K562 (cell line): ENCODE results near the gene SPTAN1. TPM values are rescaled to one million over a fixed set of nuclear protein-coding genes. Genes with fewer than 3 reads are reported as not detected.

ENCODE experiments used
- AFF1 ChIP-seq, 2 experiments: fragments of 450-650 bp; IDR thresholded peaks; 2 replicates each; pipeline ENCODE4 v1.6.1; 2018; ENCODE audit warnings: mild to moderate bottlenecking in 2 of 2, low read depth in 1 of 2; ENCODE audit not compliant: partially characterized antibody in 2 of 2
- CC2D1A ChIP-seq: fragments of 450-650 bp; IDR thresholded peaks from 2 replicates; pipeline ENCODE4 v1.6.1; 2017; ENCODE audit warnings: mild to moderate bottlenecking
- E2F1 ChIP-seq: sonication (generic); formaldehyde crosslinking; IDR thresholded peaks from 2 replicates; pipeline ENCODE4 v1.8.1; 2023; ENCODE audit warnings: mild to moderate bottlenecking, missing genetic modification reagents, moderate library complexity
- FIP1L1 ChIP-seq: fragments of 200-400 bp; formaldehyde crosslinking; IDR thresholded peaks from 2 replicates; pipeline ENCODE4 v1.6.1; 2018; ENCODE audit warnings: mild to moderate bottlenecking, low read depth, low read length; ENCODE audit not compliant: poor library complexity, severe bottlenecking
- HES1 ChIP-seq: fragments of 450-650 bp; IDR thresholded peaks from 2 replicates; pipeline ENCODE4 v1.6.1; 2016; ENCODE audit warnings: low read depth, mild to moderate bottlenecking, moderate library complexity
- ILK ChIP-seq: fragments of 450-650 bp; IDR thresholded peaks from 2 replicates; pipeline ENCODE4 v1.6.1; 2016; ENCODE audit warnings: missing genetic modification characterization, low read depth, mild to moderate bottlenecking, missing compliant biosample characterization, moderate library complexity, borderline replicate concordance
- IRF1 ChIP-seq: sonication (generic); formaldehyde crosslinking; IDR thresholded peaks from 2 replicates; pipeline ENCODE4 v1.8.0; 2022; ENCODE audit warnings: missing genetic modification reagents, mild to moderate bottlenecking, borderline replicate concordance
- NEUROD1 ChIP-seq: fragments of 150-350 bp; IDR thresholded peaks from 2 replicates; pipeline ENCODE4 v1.6.1; 2014; ENCODE audit warnings: borderline replicate concordance, low read length, low read depth; ENCODE audit not compliant: partially characterized antibody
- PHB2 ChIP-seq: fragments of 450-650 bp; IDR thresholded peaks from 2 replicates; pipeline ENCODE4 v1.6.1; 2017; ENCODE audit warnings: low read depth
- PRMT5 ChIP-seq: sonication (generic); formaldehyde crosslinking; IDR thresholded peaks from 2 replicates; pipeline ENCODE4 v1.5.0; 2020; ENCODE audit warnings: missing genetic modification reagents
- RUNX1 ChIP-seq: sonication (generic); IDR thresholded peaks from 2 replicates; pipeline ENCODE4 v1.6.1; 2016; ENCODE audit warnings: antibody characterized with exemption, low read depth
- SMARCA4 ChIP-seq: fragments of 450-650 bp; IDR thresholded peaks from 2 replicates; pipeline ENCODE4 v1.6.1; 2016
- ZBTB11 ChIP-seq, 3 experiments: fragments of 200-800 bp in 1 of 3; fragments of 250-450 bp in 1 of 3; fragments of 450-650 bp in 1 of 3; sonication (Bioruptor Pico) in 1 of 3; sonication (Bioruptor generic) in 1 of 3; formaldehyde crosslinking in 1 of 3; IDR thresholded peaks; 2 replicates each; pipeline versions ENCODE4 v1.6.1 to v1.8.0; 2016 to 2022; ENCODE audit warnings: mild to moderate bottlenecking in 2 of 3, missing genetic modification characterization in 2 of 3, missing compliant biosample characterization in 1 of 3, moderate library complexity in 1 of 3
- ZNF384 ChIP-seq: IDR thresholded peaks from 2 replicates; pipeline ENCODE4 v1.6.1; 2012; ENCODE audit warnings: low read depth, low read length, improper control_type of control experiment
- ZNF41 ChIP-seq: fragments of 250-450 bp; sonication (Bioruptor Pico); conservative IDR thresholded peaks from 2 replicates; pipeline ENCODE4 v1.4.0; 2020; ENCODE audit warnings: mild to moderate bottlenecking
- polyA plus RNA-seq, 8 experiments: library from polyadenylated mRNA; depleted of rRNA in 4 of 8; stranded (reverse) in 5 of 8; unstranded in 3 of 8; fragments of >200 nt; fragmentation: Nextera tagmentation in 2 of 8; fragmentation: Illumina TruSeq in 1 of 8; extraction: Ambion mirVana in 2 of 8; extraction: Trizol in 1 of 8; gene quantifications; 2 replicates each; pipeline versions ENCODE4 v1.2.1 to v1.2.3, GENCODE V29; 2011 to 2014; ENCODE audit warnings: inconsistent platforms in 1 of 8, missing spikeins in 1 of 8
- total RNA-seq, 7 experiments: library from RNA; depleted of rRNA in 6 of 7; stranded (reverse); fragments of >200 nt in 6 of 7; fragmentation: Illumina TruSeq in 2 of 7; extraction: Trizol in 2 of 7; gene quantifications; 2 replicates each; pipeline versions ENCODE4 v1.2.1 to v1.2.3, GENCODE V29; 2011 to 2021; ENCODE audit warnings: low replicate concordance in 1 of 7

The SPTAN1 gene
- total and polyA plus RNA-seq, 9 of the 15 experiments (the other 6 are each of a cell fraction or from before 2014, with no cell fraction given) = 1.5 to 13.5 (median 6.8) TPM

GRCh38 chr9:128656416-128657343, 104.3 kb downstream of the SPTAN1 start, which contains the start of gene DYNC2I2 (continued):
- TF ChIP-seq IRF1 (CRISPR knock-in tag) = no peak
- peak; percentile 79; the same call in 1 of the 2 replicates for TF ChIP-seq RUNX1
- TF ChIP-seq HES1 = peak; percentile 52; the same call in 1 of the 2 replicates
- TF ChIP-seq ILK (tag) = no peak
- peak; percentile 70 for TF ChIP-seq NEUROD1
- TF ChIP-seq FIP1L1 = peak; percentile 95
- no peak; the same call in 1 of the 2 replicates for TF ChIP-seq PHB2
- 0 out of 2 replicates have a peak, but pooled peaks have one; percentile 57 for TF ChIP-seq ZNF41 (CRISPR knock-in tag)
- no peak for TF ChIP-seq PRMT5 (CRISPR knock-in tag)
- TF ChIP-seq AFF1 (IDR thresholded peaks at IDR 0.05; ENCODE audit: low read depth in 1 of 2, partially characterized antibody in 2 of 2) = peak; percentile 20 to 88
- peak; percentile 43; the same call in 1 of the 2 replicates for TF ChIP-seq ZNF384
- peak; percentile 99 for TF ChIP-seq E2F1 (CRISPR knock-in tag)
- TF ChIP-seq CC2D1A = peak; percentile 39
- no peak; the same call in 1 of the 2 replicates for TF ChIP-seq SMARCA4
- peak in 2 of 3 experiments; percentile 4 to 90; a peak in 2 of 6 replicates for TF ChIP-seq ZBTB11 (CRISPR knock-in tag; IDR thresholded peaks at IDR 0.05)
